MM.1S (cell line): ENCODE data around the gene DENND2D.

Source experiments
- DNase-seq: peaks from one replicate; pipeline ENCODE4 v3.0.0-alpha.2; 2015
- H2AFZ ChIP-seq: fragments of 300-600 bp; sonication (generic); 2 replicates; pipeline ENCODE4 v1.6.0; 2016; ENCODE audit warnings: antibody characterized with exemption, low read length
- H3F3A ChIP-seq: fragments of 300-600 bp; sonication (generic); 2 replicates; pipeline ENCODE4 v1.6.1; 2016; ENCODE audit warnings: mild to moderate bottlenecking, antibody characterized with exemption, low read length, moderate library complexity, mixed read lengths; ENCODE audit not compliant: insufficient read depth
- H3K27ac ChIP-seq: fragments of 300-600 bp; sonication (generic); 2 replicates; pipeline ENCODE4 v1.5.1; 2016; ENCODE audit warnings: mild to moderate bottlenecking, low read length
- H3K27me3 ChIP-seq: fragments of 300-600 bp; sonication (generic); replicated peaks from 2 replicates; pipeline ENCODE4 v1.6.0; 2016; ENCODE audit warnings: low read length; ENCODE audit not compliant: insufficient read depth
- H3K36me3 ChIP-seq: fragments of 300-600 bp; sonication (generic); replicated peaks from 2 replicates; pipeline ENCODE4 v1.6.1; 2016; ENCODE audit warnings: mild to moderate bottlenecking, low read length, mixed read lengths; ENCODE audit not compliant: insufficient read depth
- H3K4me1 ChIP-seq: fragments of 300-600 bp; sonication (generic); 2 replicates; pipeline ENCODE4 v1.6.1; 2016; ENCODE audit warnings: low read length, mixed read lengths
- H3K4me2 ChIP-seq: fragments of 300-600 bp; sonication (generic); 2 replicates; pipeline ENCODE4 v1.6.0; 2016; ENCODE audit warnings: low read depth, low read length
- H3K4me3 ChIP-seq: fragments of 300-600 bp; sonication (generic); 2 replicates; pipeline ENCODE4 v1.5.1; 2016; ENCODE audit warnings: low read length, mixed read lengths
- H3K79me2 ChIP-seq: fragments of 300-600 bp; sonication (generic); 2 replicates; pipeline ENCODE4 v1.6.1; 2016; ENCODE audit warnings: mixed run types, low read length, mixed read lengths
- H3K9ac ChIP-seq: fragments of 300-600 bp; sonication (generic); 2 replicates; pipeline ENCODE4 v1.6.1; 2016; ENCODE audit warnings: low read length, mixed read lengths
- H3K9me2 ChIP-seq: fragments of 300-600 bp; sonication (generic); replicated peaks from 2 replicates; pipeline ENCODE4 v1.6.1; 2016; ENCODE audit warnings: mild to moderate bottlenecking, low read length, mixed read lengths; ENCODE audit not compliant: insufficient read depth
- H3K9me3 ChIP-seq: fragments of 300-600 bp; sonication (generic); replicated peaks from 2 replicates; pipeline ENCODE4 v1.6.1; 2016; ENCODE audit warnings: mild to moderate bottlenecking, low read length, mixed read lengths; ENCODE audit not compliant: insufficient read depth
- H4K20me1 ChIP-seq: fragments of 300-600 bp; sonication (generic); 2 replicates; pipeline ENCODE4 v1.6.1; 2016; ENCODE audit warnings: mild to moderate bottlenecking, low read length, moderate library complexity, mixed read lengths; ENCODE audit not compliant: insufficient read depth
- EZH2 ChIP-seq: fragments of 300-600 bp; sonication (generic); optimal IDR thresholded peaks from 2 replicates; pipeline ENCODE3; 2017; ENCODE audit warnings: low read depth, mild to moderate bottlenecking, antibody characterized with exemption, low read length, mixed read lengths
- EZH2phosphoT487 ChIP-seq: fragments of 300-600 bp; sonication (generic); IDR thresholded peaks from 2 replicates; pipeline ENCODE4 v1.6.1; 2018; ENCODE audit warnings: antibody characterized with exemption, low read length
- TF ChIP-seq, protein P1 (sequence below): fragments of 300-600 bp; sonication (generic); IDR thresholded peaks from 2 replicates; pipeline ENCODE4 v1.5.1; 2016; ENCODE audit warnings: antibody characterized with exemption, low read length, mixed read lengths

DENND2D gene

DNA sequence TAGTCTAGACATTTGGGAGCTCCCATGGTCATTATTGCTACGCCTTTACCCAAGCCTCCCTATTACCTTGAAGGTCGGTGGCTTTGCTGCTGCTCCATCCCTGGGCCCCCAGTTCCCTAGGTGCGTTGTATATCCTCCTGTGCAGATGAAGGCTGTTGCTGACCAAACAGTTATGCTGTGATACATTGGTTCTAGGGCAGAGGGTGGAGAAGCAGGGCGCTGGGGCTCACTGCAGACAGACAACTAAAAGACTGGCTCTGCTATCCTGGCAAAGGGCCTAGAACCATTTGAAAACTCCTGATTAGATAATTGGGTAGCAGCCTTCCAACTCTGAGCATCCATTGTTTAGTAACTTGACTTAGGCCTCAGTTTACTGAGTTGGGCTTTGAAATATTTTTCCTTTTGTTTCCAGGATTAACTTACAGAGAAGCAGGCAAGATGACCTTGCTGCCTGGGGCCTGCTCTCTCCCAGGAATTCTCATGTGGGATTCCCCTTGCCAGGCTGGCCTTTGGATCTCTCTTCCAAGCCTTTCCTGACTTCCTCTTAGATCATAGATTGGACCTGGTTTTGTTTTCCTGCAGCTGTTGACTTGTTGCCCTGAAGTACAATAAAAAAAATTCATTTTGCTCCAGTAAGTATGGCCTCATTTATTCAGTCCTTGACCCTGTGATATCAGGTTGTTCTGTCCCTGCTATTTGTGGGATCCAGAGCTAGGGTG lies 42.5 kb upstream of the DENND2D start:
- H3F3A ChIP-seq: no peaks in the 10 kb centered on the region
- no peak overlapping the region for H3K27ac ChIP-seq
- TF ChIP-seq, protein P1, sequence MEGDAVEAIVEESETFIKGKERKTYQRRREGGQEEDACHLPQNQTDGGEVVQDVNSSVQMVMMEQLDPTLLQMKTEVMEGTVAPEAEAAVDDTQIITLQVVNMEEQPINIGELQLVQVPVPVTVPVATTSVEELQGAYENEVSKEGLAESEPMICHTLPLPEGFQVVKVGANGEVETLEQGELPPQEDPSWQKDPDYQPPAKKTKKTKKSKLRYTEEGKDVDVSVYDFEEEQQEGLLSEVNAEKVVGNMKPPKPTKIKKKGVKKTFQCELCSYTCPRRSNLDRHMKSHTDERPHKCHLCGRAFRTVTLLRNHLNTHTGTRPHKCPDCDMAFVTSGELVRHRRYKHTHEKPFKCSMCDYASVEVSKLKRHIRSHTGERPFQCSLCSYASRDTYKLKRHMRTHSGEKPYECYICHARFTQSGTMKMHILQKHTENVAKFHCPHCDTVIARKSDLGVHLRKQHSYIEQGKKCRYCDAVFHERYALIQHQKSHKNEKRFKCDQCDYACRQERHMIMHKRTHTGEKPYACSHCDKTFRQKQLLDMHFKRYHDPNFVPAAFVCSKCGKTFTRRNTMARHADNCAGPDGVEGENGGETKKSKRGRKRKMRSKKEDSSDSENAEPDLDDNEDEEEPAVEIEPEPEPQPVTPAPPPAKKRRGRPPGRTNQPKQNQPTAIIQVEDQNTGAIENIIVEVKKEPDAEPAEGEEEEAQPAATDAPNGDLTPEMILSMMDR: no peak
- TF ChIP-seq EZH2 (no peak), EZH2phosphoT487 (no peak)

DNA sequence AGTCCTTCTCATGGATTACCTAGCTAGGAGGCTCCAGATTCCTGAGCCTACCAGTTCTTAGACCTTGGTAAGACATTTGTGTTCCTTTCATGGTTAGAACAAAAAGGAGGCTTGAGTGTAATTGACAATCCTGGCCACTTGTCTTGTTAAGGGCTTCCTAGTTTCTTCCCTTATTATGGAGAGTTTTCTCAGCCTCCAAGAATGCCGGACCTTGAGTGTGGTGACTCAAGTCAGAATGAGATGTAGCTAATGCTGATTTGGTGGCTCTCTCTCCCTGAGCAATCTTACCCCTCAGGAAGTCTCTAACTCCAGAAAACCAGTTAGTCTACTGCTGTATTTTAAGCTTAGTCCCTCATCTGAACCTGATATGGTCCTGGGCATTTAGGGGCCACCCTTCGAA lies 41.4 kb upstream of the DENND2D start:
- Histone ChIP-seq H3K9me3 (no peaks in the 10 kb centered on the region), H3K36me3 (no peaks in the 10 kb centered on the region), H3K4me3 (no peak overlapping the region)

More for the DNA sequence above, 42.5 kb upstream of the DENND2D start:
- H3K4me2 ChIP-seq: no peak overlapping the region
- no peak overlapping the region for H2AFZ ChIP-seq
- no peaks in the 10 kb centered on the region for H3K4me1 ChIP-seq
- H3K9me2 ChIP-seq: no peaks in the 10 kb centered on the region
- no peaks in the 10 kb centered on the region for H3K79me2 ChIP-seq
- no peaks in the 10 kb centered on the region for H4K20me1 ChIP-seq
- no peaks in the 10 kb centered on the region for H3K36me3 ChIP-seq
- H3K9ac ChIP-seq: no peak overlapping the region
- no peaks in the 10 kb centered on the region for H3K9me3 ChIP-seq
- H3K4me3 ChIP-seq: no peak overlapping the region
- no peaks in the 10 kb centered on the region for H3K27me3 ChIP-seq
- DNase-seq: no peak

DNA sequence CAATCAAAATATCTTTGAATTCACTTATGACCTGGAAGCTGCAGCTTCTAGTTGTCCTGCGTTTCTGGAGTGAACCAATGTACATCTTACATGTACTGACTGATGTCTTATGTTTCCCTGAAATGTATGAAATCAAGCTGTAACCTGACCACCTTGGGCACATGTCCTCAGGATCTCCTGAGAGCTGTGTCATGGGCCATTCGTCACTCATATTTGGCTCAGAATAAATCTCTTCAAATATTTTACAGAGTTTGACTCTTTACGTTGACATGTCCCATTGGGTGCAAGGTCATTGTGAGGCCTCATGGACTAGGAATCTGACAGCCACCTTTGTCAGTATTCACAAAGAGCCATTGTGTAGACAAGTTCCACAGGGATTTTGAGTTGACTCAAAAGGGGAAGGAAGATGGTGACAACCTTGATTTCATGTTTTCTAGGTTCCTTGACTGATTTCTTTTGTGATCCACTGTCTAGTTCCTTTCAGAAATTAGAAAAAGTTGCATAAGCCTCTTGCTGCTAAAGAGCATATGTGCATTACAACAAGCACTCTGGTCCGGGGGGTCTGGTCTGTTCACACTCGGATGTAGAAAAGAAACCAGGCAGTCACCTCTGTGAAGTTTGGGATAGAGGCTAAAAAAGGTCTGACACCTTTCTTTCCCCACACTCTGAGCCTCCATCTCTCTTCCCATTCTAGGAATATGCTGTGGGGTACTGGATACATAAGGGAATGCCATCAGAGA lies 37.8 kb upstream of the DENND2D start:
- Histone ChIP-seq H4K20me1 (no peaks in the 10 kb centered on the region), H3K27ac (no peak overlapping the region), H3K4me2 (no peak overlapping the region), H3K4me1 (no peaks in the 10 kb centered on the region), H2AFZ (no peak overlapping the region), H3K27me3 (no peaks in the 10 kb centered on the region), H3K9me3 (no peaks in the 10 kb centered on the region), H3K9me2 (no peaks in the 10 kb centered on the region), H3K36me3 (no peaks in the 10 kb centered on the region), H3F3A (no peaks in the 10 kb centered on the region), H3K4me3 (no peak overlapping the region), H3K9ac (no peak overlapping the region), H3K79me2 (no peaks in the 10 kb centered on the region)
- DNase-seq: no peak
- TF ChIP-seq, protein P1: no peak
- no peak for TF ChIP-seq EZH2
- TF ChIP-seq EZH2phosphoT487: no peak

More for the DNA sequence above, 41.4 kb upstream of the DENND2D start:
- TF ChIP-seq, protein P1: no peak
- TF ChIP-seq EZH2: no peak
- TF ChIP-seq EZH2phosphoT487: no peak
- no peak overlapping the region for H3K9ac ChIP-seq
- DNase-seq: no peak
- no peaks in the 10 kb centered on the region for H3K79me2 ChIP-seq
- H3K4me1 ChIP-seq: no peaks in the 10 kb centered on the region
- H3K27ac ChIP-seq: no peak overlapping the region
- H3K27me3 ChIP-seq: no peaks in the 10 kb centered on the region
- no peaks in the 10 kb centered on the region for H3F3A ChIP-seq
- no peaks in the 10 kb centered on the region for H4K20me1 ChIP-seq
- H2AFZ ChIP-seq: no peak overlapping the region
- no peaks in the 10 kb centered on the region for H3K9me2 ChIP-seq
- H3K4me2 ChIP-seq: no peak overlapping the region
